GM19467 (cell line): ENCODE data around the gene SF1.

Source experiments
- ATAC-seq: cut with Tn5 transposase; IDR thresholded peaks from one replicate; pipeline ENCODE4 v1.9.1; 2021; ENCODE audit warnings: mild to moderate bottlenecking, moderate library complexity; ENCODE audit not compliant: unreplicated experiment

Gene SF1

GRCh38 chr11:64801561-64802369 is 23.4 kb upstream of the SF1 start:
- ATAC-seq, result no peak

- no peak for ATAC-seq
Observed at GRCh38 chr11:64801158-64801464, 22.8 kb upstream of the SF1 start.

- ATAC-seq, result no peak
Observed at GRCh38 chr11:64800303-64801157, 22.2 kb upstream of the SF1 start.

- ATAC-seq, result no peak
Observed at GRCh38 chr11:64799623-64800302, 21.4 kb upstream of the SF1 start.

- no peak for ATAC-seq
Observed at GRCh38 chr11:64799256-64799622, 20.9 kb upstream of the SF1 start.

GRCh38 chr11:64796757-64797541 is 18.6 kb upstream of the SF1 start:
- ATAC-seq, result no peak

- ATAC-seq, result no peak
Observed at GRCh38 chr11:64796047-64796756, 17.9 kb upstream of the SF1 start.

GRCh38 chr11:64794526-64794925 is 16.2 kb upstream of the SF1 start:
- no peak for ATAC-seq

- no peak for ATAC-seq
Observed at GRCh38 chr11:64793271-64794160, 15.2 kb upstream of the SF1 start.

GRCh38 chr11:64792482-64792881 is 14.1 kb upstream of the SF1 start:
- no peak for ATAC-seq

- no peak for ATAC-seq
Observed at GRCh38 chr11:64791781-64792291, 13.5 kb upstream of the SF1 start.

GRCh38 chr11:64790205-64791095 is 12.1 kb upstream of the SF1 start:
- no peak for ATAC-seq

- ATAC-seq, result no peak
Observed at GRCh38 chr11:64789331-64790204, 11.2 kb upstream of the SF1 start.

- ATAC-seq, result no peak
Observed at GRCh38 chr11:64788321-64789215, 10.2 kb upstream of the SF1 start.

GRCh38 chr11:64787526-64788320 is 9.4 kb upstream of the SF1 start:
- ATAC-seq, result no peak
